ENCODE measurements around the gene DNAAF3.

GRCh38 chr19:55186080-55186479 is 19.7 kb upstream of the DNAAF3 start:
- TF ChIP-seq ZNF549 (tag by site-specific recombination; IDR thresholded peaks at IDR 0.05) (no peak), CTCF (tag by site-specific recombination; IDR thresholded peaks at IDR 0.05) (no peak), ZNF335 (tag by site-specific recombination; conservative IDR thresholded peaks at IDR 0.05) (no peak), SCRT1 (tag by site-specific recombination; IDR thresholded peaks at IDR 0.05; ENCODE audit: borderline replicate concordance) (no peak), ZNF670 (tag by site-specific recombination; IDR thresholded peaks at IDR 0.05; ENCODE audit: low read depth) (no peak), BCL11A (tag by site-specific recombination; IDR thresholded peaks at IDR 0.05; ENCODE audit: low read depth) (no peak), ZNF274 (IDR thresholded peaks at IDR 0.05; ENCODE audit: low read length) (no peak), ZNF274 (tag by site-specific recombination; IDR thresholded peaks at IDR 0.05; ENCODE audit: borderline replicate concordance) (no peak), PRDM1 (tag by site-specific recombination; IDR thresholded peaks at IDR 0.05) (no peak), ZFHX2 (tag by site-specific recombination; conservative IDR thresholded peaks at IDR 0.05) (no peak)

All from HEK293 (cell line).